ENCODE measurements around the gene MED7.

DNA sequence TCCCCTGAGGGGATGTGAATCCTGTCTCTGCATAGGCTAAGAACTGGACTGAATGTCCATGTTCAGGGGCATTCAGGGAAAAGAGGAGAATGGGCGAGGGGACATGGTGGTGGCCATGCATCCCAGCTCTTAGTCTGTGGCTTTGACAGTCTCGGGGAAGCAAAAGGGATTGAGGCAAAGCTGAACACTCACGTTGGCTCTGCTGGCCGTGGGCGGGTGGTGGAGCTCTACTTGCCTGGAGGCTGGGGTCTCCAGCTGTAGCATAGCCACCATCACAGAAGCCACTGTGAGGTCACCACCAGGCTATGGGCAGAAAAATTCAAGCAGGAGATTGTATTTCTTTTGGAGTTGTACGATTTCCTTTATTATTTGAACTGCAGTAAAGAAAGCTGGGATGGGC lies 19.3 kb upstream of the MED7 start:
- TF ChIP-seq FOXK2 (conservative IDR thresholded peaks at IDR 0.05 in 1 of 2, IDR thresholded peaks at IDR 0.05 in 1 of 2; ENCODE audit: low read depth in 2 of 2) (no peak), BRF1 (IDR thresholded peaks at IDR 0.05; ENCODE audit: borderline replicate concordance, extremely low read depth, insufficient read length) (no peak), ZNF695 (CRISPR knock-in tag; IDR thresholded peaks at IDR 0.05) (no peak), SP1 (CRISPR knock-in tag; IDR thresholded peaks at IDR 0.05) (no peak), JUN (IDR thresholded peaks at IDR 0.05; ENCODE audit: borderline replicate concordance, low read depth, low read length) (no peak), JUN (CRISPR knock-in tag; IDR thresholded peaks at IDR 0.05; ENCODE audit: borderline replicate concordance) (no peak), NBN (IDR thresholded peaks at IDR 0.05; ENCODE audit: low read depth) (no peak), TBL1XR1 (IDR thresholded peaks at IDR 0.05; ENCODE audit: low read length in 2 of 2) (no peak), IRF2 (CRISPR knock-in tag; IDR thresholded peaks at IDR 0.05) (no peak), SP2 (IDR thresholded peaks at IDR 0.05; ENCODE audit: extremely low read depth, low read depth, low read length, poor library complexity, severe bottlenecking) (no peak)
- TF ChIP-seq, protein P1, sequence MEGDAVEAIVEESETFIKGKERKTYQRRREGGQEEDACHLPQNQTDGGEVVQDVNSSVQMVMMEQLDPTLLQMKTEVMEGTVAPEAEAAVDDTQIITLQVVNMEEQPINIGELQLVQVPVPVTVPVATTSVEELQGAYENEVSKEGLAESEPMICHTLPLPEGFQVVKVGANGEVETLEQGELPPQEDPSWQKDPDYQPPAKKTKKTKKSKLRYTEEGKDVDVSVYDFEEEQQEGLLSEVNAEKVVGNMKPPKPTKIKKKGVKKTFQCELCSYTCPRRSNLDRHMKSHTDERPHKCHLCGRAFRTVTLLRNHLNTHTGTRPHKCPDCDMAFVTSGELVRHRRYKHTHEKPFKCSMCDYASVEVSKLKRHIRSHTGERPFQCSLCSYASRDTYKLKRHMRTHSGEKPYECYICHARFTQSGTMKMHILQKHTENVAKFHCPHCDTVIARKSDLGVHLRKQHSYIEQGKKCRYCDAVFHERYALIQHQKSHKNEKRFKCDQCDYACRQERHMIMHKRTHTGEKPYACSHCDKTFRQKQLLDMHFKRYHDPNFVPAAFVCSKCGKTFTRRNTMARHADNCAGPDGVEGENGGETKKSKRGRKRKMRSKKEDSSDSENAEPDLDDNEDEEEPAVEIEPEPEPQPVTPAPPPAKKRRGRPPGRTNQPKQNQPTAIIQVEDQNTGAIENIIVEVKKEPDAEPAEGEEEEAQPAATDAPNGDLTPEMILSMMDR (IDR thresholded peaks at IDR 0.05 in 2 of 3, conservative IDR thresholded peaks at IDR 0.05 in 1 of 3; ENCODE audit: insufficient read depth in 2 of 3, low read depth in 1 of 3, low read length in 3 of 3) = no peak
